Measurements from ENCODE around the gene ENTR1.

ENTR1 gene

DNA sequence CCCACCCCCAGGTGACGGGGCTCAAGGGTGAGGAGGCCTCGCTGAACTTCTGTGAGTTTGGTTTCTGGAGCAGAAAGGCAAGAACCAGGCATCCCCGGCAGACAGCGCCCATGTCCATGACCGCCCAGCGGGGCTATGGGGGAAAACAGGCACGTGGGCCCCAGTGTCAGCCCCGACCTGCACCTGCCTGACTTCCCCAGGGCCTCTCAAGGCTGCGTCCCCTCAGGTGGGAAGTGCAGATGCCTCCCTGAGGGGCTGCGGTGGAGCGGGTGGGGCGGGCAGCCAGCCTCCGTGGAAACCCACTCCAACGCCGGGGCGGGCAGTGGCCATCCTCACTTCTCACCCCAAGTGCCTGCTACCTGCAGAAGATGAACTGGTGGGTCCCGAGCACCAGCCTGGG is 30.0 kb downstream of the ENTR1 start:
- TF ChIP-seq CTCF (IDR thresholded peaks at IDR 0.05; ENCODE audit: low read length, missing control alignments): no peak

GRCh38 chr9:136379891-136380290 is 30.5 kb downstream of the ENTR1 start:
- no peak for DNase-seq (ENCODE audit: low read depth)
- H3K4me3 ChIP-seq (replicated peaks; ENCODE audit: low read depth, low read length): no peak overlapping the region

More for the DNA sequence above, 30.0 kb downstream of the ENTR1 start:
- H3K4me3 ChIP-seq (replicated peaks; ENCODE audit: low read depth, low read length): no peak overlapping the region
- no peak for DNase-seq (ENCODE audit: low read depth)

DNA sequence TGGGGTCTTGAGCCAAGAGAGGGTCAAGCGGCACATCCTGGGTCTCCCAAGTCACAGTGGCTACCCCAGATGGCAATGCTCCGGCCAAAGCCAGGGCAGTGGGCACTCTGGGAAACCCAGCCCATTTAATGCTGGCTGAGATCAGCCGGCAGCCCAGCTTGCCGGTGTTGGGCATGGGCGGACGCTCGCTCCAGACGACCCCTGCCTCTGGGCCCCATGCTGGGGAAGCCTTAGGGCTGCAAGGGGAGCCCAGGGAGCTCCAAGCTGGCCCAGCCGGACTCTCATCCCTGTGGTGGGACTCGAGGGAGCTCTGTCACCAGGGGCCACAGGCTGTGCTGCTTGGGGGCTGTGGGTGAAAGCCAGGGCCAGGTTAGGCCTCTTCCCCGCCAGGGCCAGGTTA is 31.0 kb downstream of the ENTR1 start:
- DNase-seq (ENCODE audit: low read depth): no peak
- no peak for TF ChIP-seq CTCF (IDR thresholded peaks at IDR 0.05; ENCODE audit: low read length, missing control alignments)
- no peak overlapping the region for H3K4me3 ChIP-seq (replicated peaks; ENCODE audit: low read depth, low read length)

More at GRCh38 chr9:136379891-136380290, 30.5 kb downstream of the ENTR1 start:
- TF ChIP-seq CTCF (IDR thresholded peaks at IDR 0.05; ENCODE audit: low read length, missing control alignments): no peak

DNA sequence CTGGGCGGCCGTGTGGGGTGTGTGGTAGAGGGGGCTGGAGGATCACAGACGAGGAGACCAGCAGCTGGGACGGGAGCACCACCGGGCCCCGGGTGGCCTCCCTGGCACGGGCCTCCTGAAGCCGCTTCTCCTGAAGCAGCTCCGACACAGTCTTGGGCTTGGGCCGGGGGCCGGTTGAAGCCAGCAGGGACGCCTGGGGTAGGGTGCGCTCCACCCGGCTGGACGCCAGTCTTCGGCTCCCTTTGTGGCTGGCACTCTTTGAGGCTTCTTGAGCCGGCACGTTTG is 31.5 kb downstream of the ENTR1 start:
- H3K4me3 ChIP-seq (replicated peaks; ENCODE audit: low read depth, low read length): no peak overlapping the region
- no peak for DNase-seq (ENCODE audit: low read depth)
- TF ChIP-seq CTCF (IDR thresholded peaks at IDR 0.05; ENCODE audit: low read length, missing control alignments): no peak

DNA sequence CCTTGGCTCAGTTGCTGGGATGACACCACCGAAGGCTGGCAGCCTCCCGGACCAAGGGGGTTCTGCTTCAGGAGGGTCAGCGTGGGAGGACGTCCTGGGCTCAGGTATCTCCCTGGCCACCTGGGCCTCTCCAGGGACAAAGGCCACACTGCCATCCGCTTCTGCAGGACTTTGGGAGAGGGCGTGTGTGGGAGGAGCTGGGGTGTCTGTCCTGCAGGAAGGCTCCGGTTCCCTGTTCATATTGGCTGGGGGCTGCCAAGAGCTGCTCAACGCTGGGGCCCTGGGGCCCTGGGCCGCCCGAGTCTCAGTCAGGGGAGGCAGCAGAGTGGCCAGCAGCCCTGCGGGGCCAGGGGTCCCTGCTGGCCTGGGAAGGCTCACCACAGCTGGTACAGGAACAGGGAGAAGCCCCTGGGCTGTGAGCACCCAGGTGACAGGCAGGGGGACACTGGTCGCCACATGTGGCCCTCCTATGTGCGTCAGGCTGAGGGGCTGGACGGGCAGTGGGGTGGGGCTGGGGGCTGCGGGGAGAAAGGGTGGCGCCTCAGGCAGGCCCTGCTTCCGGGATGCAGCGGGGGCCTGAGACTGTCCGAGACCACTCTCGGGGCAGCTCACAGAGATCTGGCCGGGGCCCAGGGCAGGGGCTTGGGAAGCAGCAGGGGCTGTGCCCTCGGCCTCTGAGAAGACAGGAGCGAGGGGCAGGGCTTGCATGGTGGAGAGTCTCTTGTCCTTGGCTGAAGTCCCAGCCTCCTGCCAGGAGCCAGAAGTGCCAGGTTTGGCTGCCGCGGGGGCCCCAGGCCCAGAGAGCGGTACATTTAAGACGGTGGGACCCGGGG is 32.0 kb downstream of the ENTR1 start:
- DNase-seq (ENCODE audit: low read depth): no peak
- H3K4me3 ChIP-seq (replicated peaks; ENCODE audit: low read depth, low read length): no peak overlapping the region
- no peak for TF ChIP-seq CTCF (IDR thresholded peaks at IDR 0.05; ENCODE audit: low read length, missing control alignments)

- H3K4me3 ChIP-seq (replicated peaks; ENCODE audit: low read depth, low read length): no peak overlapping the region
- DNase-seq (ENCODE audit: low read depth): no peak
Measured at GRCh38 chr9:136377341-136378169, 32.9 kb downstream of the ENTR1 start.

More at GRCh38 chr9:136377341-136378169, 32.9 kb downstream of the ENTR1 start:
- no peak for TF ChIP-seq CTCF (IDR thresholded peaks at IDR 0.05; ENCODE audit: low read length, missing control alignments)

Measured in fibroblast of pulmonary artery (primary cell).